Activated CD4-positive, alpha-beta T cell treated with anti-CD3 and anti-CD28 coated beads, Interleukin-2, amount 10 ng/mL, durations not matched to agents 7 days and 5 days (primary cell): Measurements from ENCODE around the gene KRT7. TPM values are rescaled to one million over a fixed set of nuclear protein-coding genes. Genes with fewer than 3 reads are reported as not detected.

Experiments used
- CTCF ChIA-PET: fragments of 350-600 bp; sonication (Branson Sonifier 250); formaldehyde crosslinking; loops from one replicate; lab custom pipeline; 2021; ENCODE audit warnings: antibody characterized with exemption; lab: Charles Lee
- POLR2A ChIA-PET: fragments of 350-600 bp; sonication (Branson Sonifier 250); formaldehyde crosslinking; loops from one replicate; lab custom pipeline; 2021; ENCODE audit warnings: antibody characterized with exemption; lab: Charles Lee
- DNase-seq: peaks from one replicate; pipeline ENCODE4 v3.0.0-alpha.2; 2020
- H3K27ac Mint-ChIP-seq: one replicate; pipeline ENCODE4 v1.8.0; 2021; ENCODE audit warnings: mild to moderate bottlenecking, moderate library complexity, mixed read lengths
- H3K27me3 Mint-ChIP-seq: one replicate; pipeline ENCODE4 v1.8.0; 2021; ENCODE audit warnings: mixed read lengths
- H3K36me3 Mint-ChIP-seq: one replicate; pipeline ENCODE4 v1.8.0; 2021; ENCODE audit warnings: low read depth, mixed read lengths
- H3K4me1 Mint-ChIP-seq: one replicate; pipeline ENCODE4 v1.8.0; 2021; ENCODE audit warnings: mixed read lengths
- H3K4me3 Mint-ChIP-seq: one replicate; pipeline ENCODE4 v1.8.0; 2021; ENCODE audit warnings: mild to moderate bottlenecking, moderate library complexity, mixed read lengths
- H3K9me3 Mint-ChIP-seq: one replicate; pipeline ENCODE4 v1.8.0; 2021; ENCODE audit warnings: mixed read lengths
- total RNA-seq, 2 experiments: library from RNA; stranded (reverse); gene quantifications; one replicate each; pipeline ENCODE4 v1.2.3, GENCODE V29; 2021

The KRT7 gene
- total RNA-seq, 2 experiments from 2014 or later, result 2.2 to 2.5 TPM

- Mint-ChIP-seq H3K36me3 (no peaks in the 10 kb centered on the region), H3K4me1 (peaks cover 7% of the 10 kb centered on the region), H3K9me3 (no peaks in the 10 kb centered on the region), H3K27me3 (peaks cover 42% of the 10 kb centered on the region), H3K4me3 (no peak overlapping the region), H3K27ac (no peak overlapping the region)
- POLR2A ChIA-PET, result no interaction called here
- DNase-seq, result no peak
- CTCF ChIA-PET, result interaction anchor here (0.9 kb wide), 1 partner anchor 118 kb away, joined by 4 read pairs; no protein-coding TSS in a partner anchor
Observed at GRCh38 chr12:52220477-52220876, 12.6 kb upstream of the KRT7 start.

- ChIA-PET CTCF (interaction anchor here (0.5 to 2.0 kb wide), 13 partner anchors 8 to 241 kb away, joined by 3 to 8 read pairs (median 4); no protein-coding TSS in a partner anchor), POLR2A (no interaction called here)
- no peaks in the 10 kb centered on the region for H3K36me3 Mint-ChIP-seq
- no peak overlapping the region for H3K27ac Mint-ChIP-seq
- no peaks in the 10 kb centered on the region for H3K9me3 Mint-ChIP-seq
- H3K27me3 Mint-ChIP-seq, result peaks cover 46% of the 10 kb centered on the region
- no peak for DNase-seq
- H3K4me1 Mint-ChIP-seq, result peaks cover 7% of the 10 kb centered on the region
- H3K4me3 Mint-ChIP-seq, result no peak overlapping the region
Observed at GRCh38 chr12:52221070-52221781, 11.8 kb upstream of the KRT7 start.

GRCh38 chr12:52221912-52222457, 11.1 kb upstream of the KRT7 start:
- DNase-seq, result peak; percentile 79
- no peaks in the 10 kb centered on the region for H3K9me3 Mint-ChIP-seq
- peaks cover 7% of the 10 kb centered on the region for H3K4me1 Mint-ChIP-seq
- no peaks in the 10 kb centered on the region for H3K36me3 Mint-ChIP-seq
- H3K4me3 Mint-ChIP-seq, result no peak overlapping the region
- H3K27me3 Mint-ChIP-seq, result peaks cover 54% of the 10 kb centered on the region
- ChIA-PET CTCF (interaction anchor here (0.5 to 2.0 kb wide), 19 partner anchors 9 to 540 kb away, joined by 3 to 8 read pairs (median 3); partner anchors contain the start of gene KRT7), POLR2A (no interaction called here)
- no peak overlapping the region for H3K27ac Mint-ChIP-seq

GRCh38 chr12:52222692-52223091, 10.4 kb upstream of the KRT7 start:
- no peak for DNase-seq
- Mint-ChIP-seq H3K27ac (no peak overlapping the region), H3K9me3 (no peaks in the 10 kb centered on the region), H3K4me1 (peaks cover 7% of the 10 kb centered on the region), H3K27me3 (peaks cover 58% of the 10 kb centered on the region), H3K36me3 (no peaks in the 10 kb centered on the region), H3K4me3 (no peak overlapping the region)
- ChIA-PET CTCF (interaction anchor here (0.5 to 2.0 kb wide), 9 partner anchors 10 to 197 kb away, joined by 3 to 8 read pairs (median 3); partner anchors contain the start of gene KRT7), POLR2A (no interaction called here)

- CTCF ChIA-PET, result interaction anchor here (1.1 to 1.6 kb wide), 3 partner anchors 13 to 198 kb away, joined by 3 to 5 read pairs (median 3); no protein-coding TSS in a partner anchor
- H3K9me3 Mint-ChIP-seq, result no peaks in the 10 kb centered on the region
- no peak overlapping the region for H3K27ac Mint-ChIP-seq
- H3K4me1 Mint-ChIP-seq, result peaks cover 7% of the 10 kb centered on the region
- POLR2A ChIA-PET, result no interaction called here
- H3K4me3 Mint-ChIP-seq, result no peak overlapping the region
- no peak for DNase-seq
- H3K27me3 Mint-ChIP-seq, result peaks cover 59% of the 10 kb centered on the region
- H3K36me3 Mint-ChIP-seq, result no peaks in the 10 kb centered on the region
Observed at GRCh38 chr12:52223406-52224039, 9.5 kb upstream of the KRT7 start.

GRCh38 chr12:52224151-52224550, 8.9 kb upstream of the KRT7 start:
- peaks cover 7% of the 10 kb centered on the region for H3K4me1 Mint-ChIP-seq
- H3K27me3 Mint-ChIP-seq, result peaks cover 63% of the 10 kb centered on the region
- POLR2A ChIA-PET, result no interaction called here
- no peaks in the 10 kb centered on the region for H3K9me3 Mint-ChIP-seq
- H3K27ac Mint-ChIP-seq, result no peak overlapping the region
- no peak overlapping the region for H3K4me3 Mint-ChIP-seq
- H3K36me3 Mint-ChIP-seq, result no peaks in the 10 kb centered on the region
- no peak for DNase-seq
- CTCF ChIA-PET, result interaction anchor here (1.2 to 1.6 kb wide), 3 partner anchors 27 to 103 kb away, joined by 4 to 5 read pairs (median 5); no protein-coding TSS in a partner anchor

- peaks cover 7% of the 10 kb centered on the region for H3K4me1 Mint-ChIP-seq
- peaks cover 68% of the 10 kb centered on the region for H3K27me3 Mint-ChIP-seq
- ChIA-PET CTCF (interaction anchor here (0.6 to 1.5 kb wide), 4 partner anchors 13 to 394 kb away, joined by 3 to 4 read pairs (median 3); no protein-coding TSS in a partner anchor), POLR2A (no interaction called here)
- H3K9me3 Mint-ChIP-seq, result no peaks in the 10 kb centered on the region
- no peaks in the 10 kb centered on the region for H3K36me3 Mint-ChIP-seq
- DNase-seq, result no peak
- no peak overlapping the region for H3K4me3 Mint-ChIP-seq
- H3K27ac Mint-ChIP-seq, result no peak overlapping the region
Observed at GRCh38 chr12:52225752-52226151, 7.3 kb upstream of the KRT7 start.

- Mint-ChIP-seq H3K4me3 (no peak overlapping the region), H3K27me3 (peaks cover 71% of the 10 kb centered on the region), H3K27ac (no peak overlapping the region), H3K36me3 (no peaks in the 10 kb centered on the region), H3K9me3 (no peaks in the 10 kb centered on the region), H3K4me1 (peaks cover 7% of the 10 kb centered on the region)
- POLR2A ChIA-PET, result no interaction called here
- DNase-seq, result no peak
- CTCF ChIA-PET, result interaction anchor here (1.5 kb wide), 1 partner anchor 17 kb away, joined by 3 read pairs; no protein-coding TSS in a partner anchor
Observed at GRCh38 chr12:52226446-52226845, 6.6 kb upstream of the KRT7 start.

GRCh38 chr12:52227606-52228166, 5.4 kb upstream of the KRT7 start:
- Mint-ChIP-seq H3K36me3 (no peaks in the 10 kb centered on the region), H3K4me1 (no peaks in the 10 kb centered on the region), H3K27me3 (peaks cover 77% of the 10 kb centered on the region), H3K9me3 (no peaks in the 10 kb centered on the region), H3K4me3 (no peak overlapping the region), H3K27ac (no peak overlapping the region)
- no peak for DNase-seq
- ChIA-PET CTCF (interaction anchor here (1.2 kb wide), 1 partner anchor 52 kb away, joined by 4 read pairs; no protein-coding TSS in a partner anchor), POLR2A (no interaction called here)

- peaks cover 76% of the 10 kb centered on the region for H3K27me3 Mint-ChIP-seq
Observed at GRCh38 chr12:52228366-52228765, 4.7 kb upstream of the KRT7 start.

GRCh38 chr12:52228931-52229330, 4.1 kb upstream of the KRT7 start:
- H3K4me1 Mint-ChIP-seq, result no peaks in the 10 kb centered on the region
- DNase-seq, result no peak
- peaks cover 76% of the 10 kb centered on the region for H3K27me3 Mint-ChIP-seq
- H3K4me3 Mint-ChIP-seq, result no peak overlapping the region
- no peaks in the 10 kb centered on the region for H3K9me3 Mint-ChIP-seq
- ChIA-PET POLR2A (interaction anchor here (0.6 kb wide), 1 partner anchor 1681 kb away, joined by 5 read pairs; no protein-coding TSS in a partner anchor), CTCF (interaction anchor here (1.3 kb wide), 1 partner anchor 16 kb away, joined by 3 read pairs; no protein-coding TSS in a partner anchor)
- H3K36me3 Mint-ChIP-seq, result no peaks in the 10 kb centered on the region
- H3K27ac Mint-ChIP-seq, result no peak overlapping the region

More at GRCh38 chr12:52228366-52228765, 4.7 kb upstream of the KRT7 start:
- H3K36me3 Mint-ChIP-seq, result no peaks in the 10 kb centered on the region
- POLR2A ChIA-PET, result no interaction called here
- no peak for DNase-seq
- CTCF ChIA-PET, result no interaction called here
- H3K4me3 Mint-ChIP-seq, result no peak overlapping the region
- H3K27ac Mint-ChIP-seq, result no peak overlapping the region
- no peaks in the 10 kb centered on the region for H3K9me3 Mint-ChIP-seq
- no peaks in the 10 kb centered on the region for H3K4me1 Mint-ChIP-seq

GRCh38 chr12:52229836-52230343, 3.2 kb upstream of the KRT7 start:
- Mint-ChIP-seq H3K4me1 (no peaks in the 10 kb centered on the region), H3K27ac (no peak overlapping the region), H3K36me3 (no peaks in the 10 kb centered on the region), H3K9me3 (no peaks in the 10 kb centered on the region), H3K4me3 (no peak overlapping the region), H3K27me3 (peaks cover 74% of the 10 kb centered on the region)
- no peak for DNase-seq
- CTCF ChIA-PET, result interaction anchor here (1.3 kb wide), 1 partner anchor 17 kb away, joined by 3 read pairs; no protein-coding TSS in a partner anchor
- POLR2A ChIA-PET, result interaction anchor here (0.6 kb wide), 1 partner anchor 1680 kb away, joined by 5 read pairs; no protein-coding TSS in a partner anchor
